Kidney capillary endothelial cell (primary cell): ENCODE results near the gene SKP2.
"Not testable (repeated sequence)": the region's sequence is repeated elsewhere in the genome, so short reads cannot be mapped to it uniquely, and the experiment has no call there.

Source experiments
- DNase-seq: peaks from one replicate; pipeline ENCODE4 v3.0.0-alpha.2; 2018; ENCODE audit warnings: low spot score

Gene SKP2

DNA sequence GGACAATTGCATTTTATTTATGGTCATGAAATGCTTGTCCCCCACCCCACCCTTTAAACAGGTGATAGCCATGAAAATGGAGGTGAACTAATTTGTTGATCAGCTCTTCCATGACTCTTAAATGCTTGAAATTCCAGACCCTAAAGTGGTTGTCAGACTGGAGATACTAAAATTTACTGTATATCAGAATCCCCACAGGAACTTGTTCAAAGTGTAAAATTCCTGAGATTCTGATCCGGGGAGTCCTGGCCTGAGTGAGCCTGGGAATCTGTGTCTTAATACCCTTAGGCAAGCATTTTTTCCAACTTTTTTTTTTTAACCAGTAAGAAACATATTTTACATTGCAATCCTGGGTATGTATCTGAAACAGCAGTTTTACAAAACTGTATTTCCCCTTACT lies 4.7 kb downstream of the SKP2 start:
- DNase-seq: no peak

DNA sequence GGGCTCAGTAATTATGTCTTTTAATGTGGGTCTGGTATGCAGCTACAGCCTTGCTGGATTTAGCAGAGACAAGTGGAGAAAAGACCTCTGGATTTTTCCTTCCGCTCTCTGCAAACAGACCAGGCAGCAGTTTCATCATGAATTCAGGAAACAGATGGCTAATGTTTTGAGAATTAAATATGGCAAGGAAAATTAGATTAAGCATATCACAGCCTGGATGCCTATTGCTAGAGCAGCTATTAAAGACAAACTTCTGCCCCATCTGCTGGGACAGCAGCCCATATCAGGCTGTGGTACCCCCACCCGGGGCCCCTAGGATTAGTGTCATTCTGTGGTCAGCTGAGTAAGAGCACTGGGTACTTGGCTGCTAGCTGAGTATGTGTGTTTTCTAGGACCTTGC lies 6.2 kb downstream of the SKP2 start:
- no peak for DNase-seq

DNA sequence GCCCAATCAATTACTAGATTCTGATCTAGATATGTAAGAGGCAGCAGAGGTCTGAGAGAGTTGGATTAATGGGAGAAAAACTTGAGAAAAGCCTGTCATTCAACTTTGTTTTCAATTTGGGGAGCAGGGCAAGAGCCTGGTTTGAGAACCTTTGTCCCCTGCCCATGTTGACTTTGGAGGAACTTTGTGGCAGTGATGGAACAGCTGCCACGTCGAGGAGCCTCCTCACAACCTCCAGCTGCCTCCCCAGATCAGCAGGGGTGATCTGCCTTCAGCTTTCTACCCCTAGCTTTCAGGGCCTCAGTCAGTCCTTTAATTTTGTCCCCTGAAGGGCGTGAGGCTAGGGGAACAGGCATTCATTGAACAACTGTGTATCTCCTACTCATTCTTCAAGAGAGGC lies 8.7 kb downstream of the SKP2 start:
- DNase-seq: no peak

DNA sequence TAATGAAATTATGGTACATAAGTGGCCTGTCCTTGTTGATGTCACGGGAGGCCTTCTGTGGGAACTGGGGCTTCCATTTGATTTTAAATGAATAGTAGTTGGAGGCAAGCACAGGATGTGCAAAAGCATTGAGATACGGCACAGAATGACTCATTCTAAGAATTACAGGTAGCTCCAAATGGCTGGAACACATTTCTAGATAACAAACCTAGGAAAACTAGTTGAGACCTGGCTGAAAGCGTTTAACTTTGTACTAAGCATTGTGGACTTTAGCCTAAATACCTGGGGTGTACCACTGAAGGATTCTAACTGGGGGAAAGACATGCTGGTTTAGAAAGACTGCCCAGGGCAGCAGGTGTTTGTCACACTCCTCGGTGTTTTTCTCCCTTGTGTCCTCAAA lies 9.4 kb downstream of the SKP2 start:
- DNase-seq: no peak

DNA sequence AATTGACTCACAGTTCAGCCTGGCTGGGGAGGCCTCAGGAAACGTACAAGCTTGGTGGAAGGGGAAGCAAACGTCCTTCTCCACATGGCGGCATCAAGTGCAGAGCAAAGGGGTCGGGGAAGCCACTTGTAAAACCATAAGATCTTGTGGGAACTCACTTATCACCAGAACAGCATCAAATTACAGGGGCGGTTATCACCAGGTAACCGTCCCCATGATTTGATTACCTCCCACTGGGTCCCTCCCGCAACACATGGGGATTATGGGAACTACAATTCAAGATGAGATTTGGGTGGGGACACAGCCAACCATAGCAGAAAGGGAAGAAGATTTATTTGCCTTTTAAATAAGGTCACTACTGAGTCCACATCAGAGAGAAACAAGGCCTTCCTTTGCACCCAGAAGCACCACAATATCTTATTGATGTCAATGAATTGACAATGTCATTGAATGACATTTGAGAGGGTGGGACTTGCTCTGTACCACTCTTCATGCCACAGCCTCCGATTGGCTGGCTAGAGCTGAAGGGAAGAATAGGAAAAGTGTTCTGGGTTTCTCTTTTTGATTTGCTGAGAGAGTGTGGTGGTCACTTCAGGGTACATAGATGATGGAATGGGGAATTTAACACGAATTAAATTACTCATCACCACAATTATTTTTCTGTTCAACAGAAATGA lies 11.0 kb downstream of the SKP2 start:
- DNase-seq: no peak

DNA sequence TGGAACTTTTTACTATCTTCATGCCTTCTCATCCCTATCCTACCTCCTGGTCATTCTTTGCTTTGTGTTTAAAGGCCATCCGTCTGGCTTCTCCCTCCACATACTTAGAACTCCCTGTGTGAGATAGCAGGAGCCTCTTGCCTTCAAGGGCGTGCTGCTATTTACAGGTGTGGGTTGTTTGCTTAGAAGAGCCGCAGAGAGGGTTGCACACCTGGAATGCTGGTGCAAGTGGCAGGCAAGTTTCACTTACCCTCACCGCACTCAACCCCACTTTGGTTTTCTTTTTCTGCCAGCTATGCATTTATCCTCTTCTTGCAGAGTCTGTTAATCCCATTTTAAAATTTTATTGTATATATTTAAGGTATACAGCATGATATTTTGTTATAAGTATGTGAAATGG lies 12.6 kb downstream of the SKP2 start:
- no peak for DNase-seq

DNA sequence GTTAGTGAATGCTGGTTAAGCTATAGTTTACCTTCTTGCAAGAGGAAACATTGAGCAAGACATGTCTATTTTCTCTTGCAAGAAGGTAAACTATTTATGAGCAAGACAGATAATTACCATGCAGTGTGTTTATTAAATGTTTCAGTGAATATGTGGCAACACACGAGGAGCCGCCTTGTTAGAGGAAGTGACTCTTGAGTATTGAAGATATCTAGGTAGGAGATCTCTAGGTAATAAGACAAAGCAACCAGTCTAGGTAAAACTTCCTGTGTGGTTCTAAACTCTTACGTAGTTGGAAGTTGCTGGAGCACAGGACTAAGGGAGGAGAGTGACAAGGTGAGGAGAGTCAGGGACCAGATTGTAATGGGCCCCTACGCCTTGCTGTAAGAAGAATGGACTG lies 16.8 kb downstream of the SKP2 start:
- no peak for DNase-seq

DNA sequence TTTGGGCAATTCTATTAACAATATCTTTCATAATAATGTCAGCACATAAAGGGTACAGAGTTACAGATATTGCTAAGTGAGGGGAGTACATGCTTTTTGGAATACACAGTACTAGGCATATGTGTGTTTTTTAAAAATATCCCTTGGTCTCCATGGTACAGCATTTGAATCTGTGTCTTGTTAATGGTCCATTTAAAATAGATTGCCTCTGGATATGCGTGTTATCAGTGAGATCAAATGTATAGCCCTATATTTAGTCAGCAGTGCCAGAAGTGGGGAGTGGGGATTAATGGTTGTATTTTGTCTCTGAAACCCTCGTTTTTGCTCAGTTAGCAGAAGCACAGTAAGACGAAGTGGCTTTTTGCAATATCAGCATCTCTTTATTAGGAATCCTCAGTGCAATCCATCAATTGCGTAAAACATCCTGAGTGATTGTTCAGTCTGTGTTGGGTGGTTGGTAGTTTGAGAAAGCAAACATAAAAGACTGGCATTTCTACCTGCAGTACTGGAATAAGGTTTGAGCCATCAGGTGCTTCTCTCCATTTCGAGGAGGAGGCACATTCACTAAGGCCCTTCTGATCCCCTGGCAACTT lies 19.0 kb downstream of the SKP2 start:
- no peak for DNase-seq

DNA sequence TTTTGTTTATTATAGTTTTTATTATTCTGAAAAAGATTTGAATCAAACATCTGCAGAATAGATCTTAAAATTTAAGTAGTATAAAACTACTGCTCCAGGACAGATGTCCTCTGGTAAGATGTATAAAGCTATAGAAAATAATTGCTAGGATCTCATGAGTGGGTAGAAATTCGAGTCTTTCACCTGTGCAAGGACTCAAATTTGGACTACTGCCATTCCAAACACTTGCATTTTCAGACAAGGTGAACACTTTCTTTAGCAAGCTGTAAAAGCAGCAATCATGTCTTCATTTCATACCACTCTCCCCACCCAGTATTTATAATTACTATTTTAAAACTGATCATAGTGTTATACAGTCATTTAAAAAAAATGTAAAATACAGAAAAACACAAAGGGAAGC lies 20.7 kb downstream of the SKP2 start:
- DNase-seq: no peak

DNA sequence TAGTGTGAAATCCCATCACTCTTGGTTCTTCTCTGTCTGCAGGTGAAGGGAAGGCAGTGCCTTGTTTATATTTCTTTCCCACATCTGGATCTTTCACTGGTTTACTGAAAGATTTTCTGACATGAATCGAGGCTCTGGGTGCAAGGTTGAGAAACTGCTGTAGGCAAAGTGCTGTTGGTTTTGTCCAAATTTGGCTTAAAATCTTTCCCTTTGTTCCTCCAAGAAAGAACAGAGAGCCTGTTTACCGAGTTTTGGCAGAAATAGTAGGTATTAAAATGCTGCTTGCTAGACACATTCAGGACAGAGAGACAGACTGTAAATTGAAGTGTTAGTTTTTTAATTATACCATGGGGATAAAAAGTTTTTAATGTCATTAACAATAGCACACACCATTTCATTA lies 21.5 kb downstream of the SKP2 start:
- DNase-seq: no peak

DNA sequence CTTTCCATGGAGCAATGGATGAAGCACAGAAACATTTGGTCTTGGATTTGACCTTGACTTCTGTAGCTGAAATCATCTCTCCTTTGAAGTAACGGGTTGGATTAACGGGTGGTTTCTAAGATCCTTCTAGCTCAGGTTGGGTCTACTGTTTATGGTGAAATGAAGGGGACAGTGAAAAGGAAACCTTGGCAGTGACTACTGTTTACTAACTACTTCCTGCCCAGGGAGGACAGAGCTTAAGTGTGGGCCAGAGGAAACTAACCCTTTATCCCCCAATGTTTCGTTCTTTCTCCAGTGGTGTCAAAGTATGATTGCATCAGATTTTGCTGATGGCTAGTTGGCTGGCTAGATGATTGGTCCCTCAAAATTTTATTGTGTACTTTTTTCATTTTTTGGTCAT lies 22.2 kb downstream of the SKP2 start:
- no peak for DNase-seq

DNA sequence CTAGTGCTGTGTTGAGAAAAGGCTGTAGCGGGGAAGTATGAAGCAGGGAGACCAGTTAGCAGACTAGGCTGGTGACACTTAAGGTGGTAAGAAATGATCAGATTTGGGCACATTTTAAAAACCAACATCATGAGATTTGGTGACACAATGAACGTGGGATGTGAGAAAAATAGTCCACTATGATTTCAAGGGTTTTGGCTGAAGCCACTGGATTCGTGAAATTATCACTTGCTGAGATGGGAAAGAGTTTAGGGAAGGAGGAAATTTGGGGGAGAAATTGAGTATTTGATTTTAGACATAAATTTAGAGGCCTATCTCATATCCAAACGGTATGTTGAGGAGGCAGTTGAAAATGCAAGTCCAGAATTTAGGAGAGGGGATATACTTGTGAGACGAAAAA lies 23.1 kb downstream of the SKP2 start:
- DNase-seq: no peak

DNA sequence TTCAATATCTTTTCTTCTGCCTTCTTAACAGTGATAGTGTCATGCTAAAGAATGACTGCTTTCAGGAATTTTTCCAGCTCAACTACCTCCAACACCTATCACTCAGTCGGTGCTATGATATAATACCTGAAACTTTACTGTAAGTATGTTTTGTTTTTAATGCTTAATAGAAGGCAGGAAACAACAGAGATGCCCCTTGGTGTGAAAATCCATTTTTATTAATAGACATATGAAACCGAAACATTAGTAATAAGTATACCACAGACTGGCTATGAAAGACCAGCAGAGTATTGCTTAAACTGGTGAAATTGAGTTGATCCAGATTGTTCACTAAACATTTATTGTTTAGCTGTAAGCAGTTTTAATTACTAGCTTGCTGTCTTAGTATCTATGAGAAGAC lies 25.2 kb downstream of the SKP2 start:
- DNase-seq: no peak

DNA sequence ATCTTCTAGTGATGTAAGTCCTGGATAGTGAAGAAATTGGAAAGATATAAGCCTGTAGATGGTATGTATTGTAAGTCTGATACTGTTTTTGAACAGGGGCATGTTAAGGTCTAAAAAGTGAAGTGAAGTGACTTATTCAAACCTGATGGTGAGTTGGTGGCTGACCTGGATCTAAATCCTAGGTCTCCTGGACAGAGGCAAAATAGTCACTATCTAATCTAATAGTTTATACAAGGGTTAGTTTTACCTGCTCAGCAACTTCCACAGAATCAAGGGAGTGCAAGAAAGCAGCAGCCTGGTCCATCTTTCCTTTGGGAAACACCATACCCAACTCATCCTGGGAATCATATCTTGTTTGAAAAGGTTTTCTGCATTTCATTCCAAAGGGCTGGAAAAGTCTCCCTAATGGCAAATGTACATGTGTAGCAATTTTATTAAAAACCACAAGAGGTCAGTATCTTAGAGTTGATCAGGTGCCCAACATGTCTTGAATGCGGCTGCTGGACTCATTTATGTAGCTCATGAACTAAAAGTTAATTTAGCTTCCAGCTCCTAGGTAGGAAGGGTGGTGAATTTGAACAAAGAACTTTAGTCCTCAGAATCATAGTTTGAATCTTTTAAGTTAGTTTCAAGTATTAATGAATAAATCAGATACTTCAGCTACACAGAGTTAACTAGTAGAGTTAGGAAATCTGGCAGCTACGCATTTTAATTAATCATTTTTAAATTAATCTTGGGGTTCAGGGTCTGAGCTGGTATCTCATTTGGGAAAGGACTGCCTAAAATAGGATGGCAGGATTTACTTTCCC lies 26.0 kb downstream of the SKP2 start:
- DNase-seq: peak; percentile 42

DNA sequence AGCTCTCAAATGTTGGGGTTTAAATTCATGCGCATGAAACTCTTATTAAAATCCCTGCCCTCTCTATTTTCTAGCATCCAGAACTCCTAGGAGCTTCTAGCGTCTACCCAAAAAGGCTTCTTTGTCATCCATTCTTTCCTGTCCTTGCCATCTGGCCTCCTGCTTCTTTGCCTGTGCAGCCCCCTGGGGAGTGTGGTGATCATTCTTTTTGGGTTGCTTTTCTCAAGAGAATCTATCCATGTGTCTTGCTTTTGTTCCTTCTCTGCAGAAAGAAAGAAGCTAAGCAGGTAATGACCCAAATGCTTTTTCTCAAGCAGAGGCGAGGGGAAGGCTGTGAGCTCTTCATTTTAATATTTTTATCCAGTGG lies 26.6 kb downstream of the SKP2 start:
- no peak for DNase-seq

DNA sequence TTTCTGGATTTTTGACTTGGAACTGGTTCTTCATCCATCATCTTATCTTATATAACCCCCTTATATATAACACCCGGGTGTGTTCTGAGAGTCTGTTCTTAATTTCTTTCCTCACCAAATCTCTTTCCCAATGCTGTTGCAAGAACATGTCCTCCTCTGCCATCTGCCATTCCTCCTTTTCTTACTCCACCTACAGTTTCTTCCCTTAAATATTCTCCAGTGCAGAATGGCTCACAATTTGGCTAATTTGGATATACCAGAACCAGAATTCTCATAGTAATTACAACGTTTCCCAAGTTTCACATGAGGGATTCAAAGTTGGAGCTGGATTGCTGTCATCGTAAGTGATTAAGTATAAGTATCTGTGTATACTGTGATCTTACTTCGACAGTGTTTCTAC lies 28.0 kb downstream of the SKP2 start:
- DNase-seq: no peak

DNA sequence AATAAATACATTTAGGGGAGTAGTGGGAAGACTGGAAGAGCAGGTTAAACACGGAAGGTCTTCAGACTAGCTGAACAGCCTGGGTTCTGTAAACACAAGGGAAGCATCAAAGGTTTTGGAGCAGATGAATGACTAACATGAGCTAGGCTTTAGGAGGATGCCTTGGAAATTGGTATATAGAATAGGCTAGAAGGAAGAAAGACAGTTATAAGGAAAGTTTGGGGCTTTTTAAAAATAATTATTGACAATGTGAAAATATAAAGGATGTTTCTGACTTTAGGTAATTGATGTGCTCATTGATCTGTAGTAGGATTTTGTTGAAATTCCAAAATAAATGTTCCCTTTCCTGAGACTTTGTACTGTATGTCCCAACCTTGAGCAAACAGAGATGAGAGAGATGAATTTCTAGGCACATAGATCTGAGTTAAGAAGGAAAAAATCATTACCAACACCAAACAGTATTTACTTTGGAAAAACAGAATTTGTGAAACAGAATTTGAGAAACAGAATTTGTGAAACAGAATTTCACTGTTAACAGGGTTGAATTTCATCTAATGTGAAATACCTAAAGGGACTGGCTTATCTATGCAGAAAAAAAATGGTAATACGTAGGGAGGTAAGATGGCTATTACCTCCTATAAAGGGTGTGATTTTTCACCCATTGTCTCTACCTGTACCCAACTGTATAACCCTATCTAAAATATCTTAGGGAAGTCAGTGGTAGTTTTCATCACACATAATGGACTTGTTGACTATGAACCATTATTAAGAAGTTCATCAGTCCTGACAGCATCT lies 28.8 kb downstream of the SKP2 start:
- no peak for DNase-seq

DNA sequence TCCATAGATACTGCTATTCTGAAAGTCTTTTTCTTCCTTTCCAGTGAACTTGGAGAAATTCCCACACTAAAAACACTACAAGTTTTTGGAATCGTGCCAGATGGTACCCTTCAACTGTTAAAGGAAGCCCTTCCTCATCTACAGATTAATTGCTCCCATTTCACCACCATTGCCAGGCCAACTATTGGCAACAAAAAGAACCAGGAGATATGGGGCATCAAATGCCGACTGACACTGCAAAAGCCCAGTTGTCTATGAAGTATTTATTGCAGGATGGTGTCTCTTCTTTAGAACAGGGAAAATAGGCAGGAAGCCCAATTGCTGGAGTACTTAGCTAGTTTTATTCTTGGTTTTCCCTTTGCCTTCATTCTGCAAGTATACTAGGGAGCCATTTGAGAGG lies 29.9 kb downstream of the SKP2 start:
- DNase-seq: no peak

DNA sequence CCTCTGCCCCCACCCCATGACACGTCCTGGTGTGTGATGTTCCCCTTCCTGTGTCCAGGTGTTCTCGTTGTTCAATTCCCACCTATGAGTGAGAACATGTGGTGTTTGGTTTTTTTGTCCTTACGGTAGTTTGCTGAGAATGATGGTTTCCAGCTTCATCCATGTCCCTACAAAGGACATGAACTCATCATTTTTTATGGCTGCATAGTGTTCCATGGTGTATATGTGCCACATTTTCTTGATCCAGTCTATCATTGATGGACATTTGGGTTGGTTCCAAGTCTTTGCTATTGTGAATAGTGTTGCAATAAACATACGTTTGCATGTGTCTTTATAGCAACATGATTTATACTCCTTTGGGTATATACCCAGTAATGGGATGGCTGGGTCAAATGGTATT lies 32.5 kb downstream of the SKP2 start:
- DNase-seq: not testable (repeated sequence)

DNA sequence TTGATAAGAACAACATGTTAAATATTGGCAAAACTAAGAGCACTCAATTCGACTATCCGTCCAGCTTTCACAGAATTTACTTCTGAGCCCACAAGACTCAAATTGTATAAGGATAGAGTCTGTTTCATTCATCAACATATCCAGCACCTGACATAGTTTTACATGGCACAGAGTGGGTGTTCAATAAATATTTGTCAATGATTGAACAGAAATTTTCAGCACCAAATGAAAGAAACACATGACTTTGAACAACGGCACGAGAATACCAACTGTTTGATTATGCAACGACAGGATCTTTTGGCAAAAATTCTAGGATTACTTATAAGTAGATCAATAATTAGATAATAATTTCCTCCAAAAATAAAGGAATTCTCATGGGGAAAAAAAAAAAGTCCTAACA lies 41.8 kb downstream of the SKP2 start:
- no peak for DNase-seq

DNA sequence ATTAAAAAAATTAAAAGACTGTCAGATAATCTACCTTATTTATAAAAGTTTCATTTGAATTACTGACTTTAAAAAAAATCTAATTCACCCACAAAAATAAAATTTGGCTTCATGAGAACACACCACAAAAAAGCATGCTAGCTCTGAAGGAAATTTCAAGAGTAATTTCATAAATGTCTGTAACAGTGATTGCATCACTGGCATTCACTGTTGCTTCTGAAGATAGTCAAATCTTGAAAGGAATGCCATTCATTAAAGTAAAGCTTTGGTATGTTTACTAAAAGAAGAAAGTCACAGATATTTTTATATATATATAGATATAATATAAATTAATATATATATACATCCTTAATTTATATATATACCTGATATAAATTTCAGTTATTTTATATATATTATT lies 46.4 kb downstream of the SKP2 start:
- no peak for DNase-seq

DNA sequence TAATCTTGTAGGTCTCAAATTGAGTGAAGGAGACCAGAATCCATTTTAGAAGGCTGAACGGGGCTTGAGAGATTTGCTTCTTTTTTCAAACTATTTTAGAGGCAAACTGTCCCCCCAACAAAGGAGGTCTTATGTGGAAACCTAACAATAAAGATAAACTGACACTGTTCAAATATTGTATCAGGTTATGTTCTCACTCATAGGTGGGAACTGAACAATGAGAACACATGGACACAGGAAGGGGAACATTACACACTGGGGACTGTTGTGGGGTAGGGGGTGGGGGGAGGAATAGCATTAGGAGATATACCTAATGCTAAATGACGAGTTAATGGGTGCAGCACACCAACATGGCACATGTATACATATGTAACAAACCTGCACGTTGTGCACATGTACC lies 46.9 kb downstream of the SKP2 start:
- DNase-seq: not testable (repeated sequence)

DNA sequence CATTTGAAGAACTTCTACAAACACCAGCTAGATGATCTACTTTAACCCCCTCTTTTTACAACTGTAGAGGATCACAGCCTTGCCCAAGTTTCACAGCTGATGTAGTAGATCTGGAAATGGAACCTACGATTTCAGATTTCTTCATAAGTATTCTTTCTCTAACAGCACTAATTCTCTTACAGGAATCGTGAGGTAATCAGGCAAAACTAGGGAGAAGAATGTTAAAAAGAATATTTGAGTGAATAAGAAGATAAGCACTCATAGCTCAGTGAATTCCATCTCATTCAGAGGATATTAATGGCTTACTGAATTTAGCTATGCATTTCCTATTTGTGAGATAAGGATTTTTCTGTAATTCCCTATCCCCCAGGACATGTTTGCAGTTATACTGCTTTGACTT lies 47.7 kb downstream of the SKP2 start:
- DNase-seq: no peak
